ENCODE measurements around the gene TUBGCP2. TPM values are rescaled to one million over a fixed set of nuclear protein-coding genes. Genes with fewer than 3 reads are reported as not detected.
A peak's percentile ranks its signal among the peaks of the same experiment; 100 is the strongest.

TUBGCP2 gene
- total and polyA plus RNA-seq, 7 donors = 20.3 to 53.2 (median 33.8) TPM

DNA sequence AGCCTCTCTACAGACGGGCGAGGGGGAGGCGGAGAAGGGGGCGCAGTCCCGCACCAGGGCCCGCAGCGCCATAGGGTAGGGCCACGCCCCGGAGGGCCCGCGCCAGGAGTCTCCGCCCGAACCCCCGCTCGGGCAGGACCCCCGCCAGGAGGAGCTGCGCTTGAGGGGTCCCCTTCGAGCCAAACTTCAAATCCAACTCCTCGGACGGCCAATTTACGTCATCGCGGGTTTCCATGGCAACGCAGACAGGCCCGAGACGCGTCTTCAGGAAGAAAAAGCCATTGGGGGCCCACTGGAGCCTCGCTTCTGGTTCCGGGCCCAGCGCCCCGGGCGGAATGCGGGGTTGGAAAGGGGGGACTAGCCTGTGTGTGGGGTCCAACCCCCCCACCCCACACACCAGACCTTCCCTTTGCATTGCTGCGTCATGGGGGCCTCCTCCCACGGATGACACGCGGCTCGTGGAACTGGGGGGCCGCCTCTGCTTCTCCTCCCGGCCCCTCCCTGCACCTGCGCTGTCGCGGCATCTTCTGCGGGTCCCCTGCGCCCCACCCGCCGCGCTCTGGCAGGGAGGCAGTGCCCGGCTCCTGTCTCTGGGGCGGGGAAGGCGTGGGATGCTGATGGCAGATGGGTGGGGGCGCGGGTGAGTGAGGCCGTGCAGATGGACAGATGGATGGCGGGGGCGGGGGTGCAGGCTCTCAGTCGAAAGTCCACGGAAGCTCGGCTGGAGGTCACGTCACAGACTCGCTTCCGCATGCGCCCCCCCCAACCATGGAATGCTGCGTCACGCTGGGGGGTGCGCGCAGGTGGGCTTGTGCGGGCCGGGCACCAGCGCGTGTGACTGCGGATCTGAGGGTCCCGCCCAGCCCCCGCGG, 26.8 kb upstream of the TUBGCP2 start:
- no peak overlapping the region for H3K27ac ChIP-seq
- TF ChIP-seq, protein P1, sequence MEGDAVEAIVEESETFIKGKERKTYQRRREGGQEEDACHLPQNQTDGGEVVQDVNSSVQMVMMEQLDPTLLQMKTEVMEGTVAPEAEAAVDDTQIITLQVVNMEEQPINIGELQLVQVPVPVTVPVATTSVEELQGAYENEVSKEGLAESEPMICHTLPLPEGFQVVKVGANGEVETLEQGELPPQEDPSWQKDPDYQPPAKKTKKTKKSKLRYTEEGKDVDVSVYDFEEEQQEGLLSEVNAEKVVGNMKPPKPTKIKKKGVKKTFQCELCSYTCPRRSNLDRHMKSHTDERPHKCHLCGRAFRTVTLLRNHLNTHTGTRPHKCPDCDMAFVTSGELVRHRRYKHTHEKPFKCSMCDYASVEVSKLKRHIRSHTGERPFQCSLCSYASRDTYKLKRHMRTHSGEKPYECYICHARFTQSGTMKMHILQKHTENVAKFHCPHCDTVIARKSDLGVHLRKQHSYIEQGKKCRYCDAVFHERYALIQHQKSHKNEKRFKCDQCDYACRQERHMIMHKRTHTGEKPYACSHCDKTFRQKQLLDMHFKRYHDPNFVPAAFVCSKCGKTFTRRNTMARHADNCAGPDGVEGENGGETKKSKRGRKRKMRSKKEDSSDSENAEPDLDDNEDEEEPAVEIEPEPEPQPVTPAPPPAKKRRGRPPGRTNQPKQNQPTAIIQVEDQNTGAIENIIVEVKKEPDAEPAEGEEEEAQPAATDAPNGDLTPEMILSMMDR (IDR thresholded peaks at IDR 0.05) = no peak
- intact Hi-C loops (cut with DNase I) = no loop called here
- 1 to 3% (median 1%) methylated on average over 44 to 75 of the region's 75 CpGs for WGBS, 3 donors
- ATAC-seq (peak in 2 of 4 donors; percentile 20 to 52), DNase-seq (peak; percentile 57 to 77)
- H3K36me3 ChIP-seq (ENCODE audit: insufficient read depth in 1 of 2, low read depth in 1 of 2) = no peaks in the 10 kb centered on the region
- peaks cover 0 to 64% (median 47%) of the 10 kb centered on the region in 3 donors for H3K27me3 ChIP-seq (ENCODE audit: insufficient read depth in 3 of 3, low read length in 2 of 3)
- peak overlapping the region; percentile 56 for H3K4me3 ChIP-seq
- no peaks in the 10 kb centered on the region for H3K9me3 ChIP-seq
- peaks cover 12% of the 10 kb centered on the region for H3K4me1 ChIP-seq

DNA sequence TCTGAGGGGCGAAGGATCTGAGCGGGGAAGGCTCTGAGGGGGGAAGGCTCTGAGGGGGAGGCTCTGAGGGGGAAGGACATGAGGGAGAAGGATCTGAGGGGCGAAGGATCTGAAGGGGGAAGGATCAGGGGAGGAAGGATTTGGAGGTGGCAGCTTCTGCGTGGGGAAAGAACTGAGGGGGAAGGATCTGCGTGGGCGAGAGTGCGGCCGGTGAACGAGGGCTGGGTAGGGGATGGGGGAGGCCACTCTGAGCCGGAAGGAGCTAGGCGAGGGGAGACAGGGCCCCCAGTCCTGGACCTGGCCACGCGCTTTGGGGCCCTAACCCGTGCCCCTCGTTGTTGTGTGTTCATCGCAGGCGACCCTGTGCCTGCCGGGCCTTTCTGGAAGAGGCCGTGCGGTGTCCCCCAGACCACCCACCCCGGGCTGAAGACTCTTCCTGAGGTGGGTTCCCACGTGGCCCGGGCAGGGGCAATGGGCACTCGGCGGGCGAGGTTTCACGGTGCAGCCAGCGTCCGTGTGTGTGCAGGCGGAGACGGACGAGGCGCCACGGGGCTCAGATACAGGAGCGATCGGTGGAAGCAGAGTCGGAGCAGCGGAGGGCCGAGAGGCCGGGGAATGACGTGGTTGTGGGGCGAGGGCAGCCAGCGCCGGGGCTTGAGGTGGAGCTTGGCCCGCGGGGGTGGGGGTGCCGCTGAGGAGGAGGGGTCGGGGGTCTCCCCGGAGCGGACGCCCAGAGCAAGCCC, 26.0 kb upstream of the TUBGCP2 start:
- peak; percentile 16 to 44 for DNase-seq
- TF ChIP-seq, protein P1 (IDR thresholded peaks at IDR 0.05) = no peak
- ATAC-seq = peak in 3 of 4 donors; percentile 24 to 37 (median 35)
- Histone ChIP-seq H3K9me3 (no peaks in the 10 kb centered on the region), H3K27ac (no peak overlapping the region), H3K4me1 (peaks cover 12% of the 10 kb centered on the region), H3K27me3 (ENCODE audit: insufficient read depth in 3 of 3, low read length in 2 of 3) (peaks cover 0 to 56% (median 43%) of the 10 kb centered on the region in 3 donors), H3K36me3 (ENCODE audit: insufficient read depth in 1 of 2, low read depth in 1 of 2) (no peaks in the 10 kb centered on the region), H3K4me3 (peak overlapping the region; percentile 56)
- 14 to 19% (median 14%) methylated on average over 44 to 51 of the region's 51 CpGs for WGBS, 3 donors
- intact Hi-C loops (cut with DNase I) = no loop called here

DNA sequence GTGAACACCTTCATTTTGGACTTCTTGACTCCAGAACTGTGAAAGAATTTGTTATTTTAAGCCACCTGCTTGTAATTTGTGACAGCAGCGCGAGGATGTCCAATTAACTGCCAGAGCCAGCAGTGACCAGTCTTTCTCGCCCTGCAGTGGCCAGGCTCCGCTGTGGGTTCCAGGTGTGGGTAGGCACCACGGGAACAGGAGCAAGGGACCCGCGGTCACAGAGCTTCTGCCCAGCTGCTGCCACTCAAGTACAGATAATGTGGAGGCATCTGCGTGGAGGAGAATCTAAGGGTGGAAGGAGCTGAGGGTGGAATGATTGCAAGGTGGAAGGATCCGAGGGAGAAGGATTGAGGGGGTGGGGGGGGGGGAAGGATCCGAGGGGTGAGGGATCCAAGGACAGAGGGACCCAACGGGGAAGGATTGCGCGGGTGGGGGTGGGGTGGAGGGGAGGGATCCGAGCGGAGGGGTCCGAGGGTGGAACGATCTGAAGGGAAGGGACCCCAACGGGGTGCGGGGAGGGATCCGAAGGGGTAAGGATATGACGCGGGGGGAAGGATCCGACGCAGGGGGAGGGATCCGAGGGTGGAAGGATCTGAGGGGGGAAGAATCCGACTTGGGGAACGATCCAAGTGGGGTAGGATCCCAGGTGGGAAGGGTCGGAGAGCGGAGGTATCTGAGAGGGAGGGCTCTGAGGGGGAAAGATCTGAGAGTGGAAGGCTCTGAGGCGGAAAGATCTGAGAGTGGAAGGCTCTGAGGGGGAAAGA, 24.4 kb upstream of the TUBGCP2 start:
- H3K9me3 ChIP-seq = no peaks in the 10 kb centered on the region
- no peaks in the 10 kb centered on the region for H3K36me3 ChIP-seq (ENCODE audit: insufficient read depth in 1 of 2, low read depth in 1 of 2)
- peaks cover 0 to 70% (median 40%) of the 10 kb centered on the region in 3 donors for H3K27me3 ChIP-seq (ENCODE audit: insufficient read depth in 3 of 3, low read length in 2 of 3)
- intact Hi-C loops (cut with DNase I) = no loop called here
- no peak overlapping the region for H3K27ac ChIP-seq
- 69 to 80% (median 79%) methylated on average over 30 of the region's 30 CpGs for WGBS, 3 donors
- H3K4me1 ChIP-seq = peaks cover 12% of the 10 kb centered on the region
- no peak for ATAC-seq
- H3K4me3 ChIP-seq = no peak overlapping the region
- peak in 1 of 2 donors; percentile 27 for DNase-seq
- TF ChIP-seq, protein P1 (IDR thresholded peaks at IDR 0.05) = no peak

DNA sequence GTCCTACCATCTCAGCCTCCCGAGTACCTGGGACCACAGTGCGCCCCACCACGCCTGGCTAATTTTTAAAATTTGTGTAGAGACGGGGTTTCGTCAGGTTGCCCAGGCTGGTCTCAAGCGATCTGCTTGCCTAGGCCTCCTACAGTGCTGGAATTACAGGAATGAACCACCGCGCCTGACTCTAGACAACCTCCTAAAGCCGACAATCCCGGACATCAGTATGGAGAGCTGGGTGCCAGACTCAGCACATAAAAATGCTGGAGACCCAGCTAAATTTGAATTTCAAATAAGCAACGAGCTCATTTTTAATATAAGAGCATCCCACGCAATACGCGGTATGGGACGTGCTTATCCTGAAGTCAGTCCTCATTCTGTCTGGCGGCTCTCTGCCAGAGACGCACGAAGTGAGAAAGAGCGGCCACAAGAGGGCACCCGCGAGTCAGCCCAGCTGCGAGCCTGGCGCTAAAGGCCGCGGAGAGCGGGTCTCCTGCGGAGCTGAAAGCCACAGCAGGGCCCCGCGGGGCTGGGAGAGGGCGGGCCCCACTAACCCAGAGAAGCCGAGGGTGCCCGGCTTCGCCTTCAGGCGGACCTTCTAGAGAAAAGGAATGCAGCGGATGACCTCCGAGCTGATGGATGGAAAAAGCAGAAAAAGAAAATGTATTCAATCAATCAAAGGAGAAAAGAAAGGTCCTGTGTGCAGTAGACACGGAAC, 21.0 kb upstream of the TUBGCP2 start:
- intact Hi-C loops (cut with DNase I) = loop anchor here (2.0 to 10.0 kb wide), 3 partner anchors 65 to 278 kb away; partner anchors contain the start of gene MTG1 (in 1 of the 2)
- Histone ChIP-seq H3K4me3 (peak overlapping the region; percentile 43), H3K36me3 (ENCODE audit: insufficient read depth in 1 of 2, low read depth in 1 of 2) (no peaks in the 10 kb centered on the region), H3K4me1 (no peaks in the 10 kb centered on the region), H3K27ac (no peak overlapping the region), H3K9me3 (no peaks in the 10 kb centered on the region), H3K27me3 (ENCODE audit: insufficient read depth in 3 of 3, low read length in 2 of 3) (peaks cover 0 to 74% (median 33%) of the 10 kb centered on the region in 3 donors)
- DNase-seq (peak; percentile 83 to 91), ATAC-seq (peak; percentile 84 to 97 (median 88))
- TF ChIP-seq, protein P1 (IDR thresholded peaks at IDR 0.05) = peak; percentile 98
- 8 to 9% (median 8%) methylated on average over 37 of the region's 37 CpGs for WGBS, 3 donors

All from psoas muscle (tissue), 8 donors.